Measurements from ENCODE around the gene RTL1.

DNA sequence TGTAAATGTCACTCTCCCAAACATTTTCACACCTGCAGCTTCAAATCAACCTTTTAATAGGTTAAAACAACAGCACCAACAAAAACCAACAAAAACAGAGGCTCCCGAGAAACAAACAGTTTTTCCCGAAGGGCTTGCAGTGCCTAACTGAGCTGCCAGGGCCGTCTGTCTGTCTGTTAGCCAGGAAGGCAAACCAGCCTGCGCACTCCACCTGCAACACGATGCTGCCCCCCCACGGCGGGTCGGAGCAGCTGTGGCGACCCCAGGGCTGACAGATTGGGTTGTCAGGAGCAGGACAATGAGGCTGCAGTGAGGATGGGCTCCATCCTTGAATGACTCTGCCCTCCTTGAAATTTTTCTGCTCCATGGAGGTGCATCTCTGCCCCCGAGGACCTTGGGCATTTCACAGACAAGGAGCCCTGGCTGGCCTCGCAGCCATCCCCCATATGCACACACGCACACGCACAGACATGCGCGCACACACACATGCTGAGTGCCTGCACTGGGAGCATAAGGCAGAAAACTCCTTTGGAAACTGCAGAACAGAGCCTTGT lies 2.6 kb downstream of the RTL1 start:
- TF ChIP-seq POLR2AphosphoS5 (IDR thresholded peaks at IDR 0.05), result no peak
- TF ChIP-seq EP300 (IDR thresholded peaks at IDR 0.05), result no peak
- TF ChIP-seq, protein P1, sequence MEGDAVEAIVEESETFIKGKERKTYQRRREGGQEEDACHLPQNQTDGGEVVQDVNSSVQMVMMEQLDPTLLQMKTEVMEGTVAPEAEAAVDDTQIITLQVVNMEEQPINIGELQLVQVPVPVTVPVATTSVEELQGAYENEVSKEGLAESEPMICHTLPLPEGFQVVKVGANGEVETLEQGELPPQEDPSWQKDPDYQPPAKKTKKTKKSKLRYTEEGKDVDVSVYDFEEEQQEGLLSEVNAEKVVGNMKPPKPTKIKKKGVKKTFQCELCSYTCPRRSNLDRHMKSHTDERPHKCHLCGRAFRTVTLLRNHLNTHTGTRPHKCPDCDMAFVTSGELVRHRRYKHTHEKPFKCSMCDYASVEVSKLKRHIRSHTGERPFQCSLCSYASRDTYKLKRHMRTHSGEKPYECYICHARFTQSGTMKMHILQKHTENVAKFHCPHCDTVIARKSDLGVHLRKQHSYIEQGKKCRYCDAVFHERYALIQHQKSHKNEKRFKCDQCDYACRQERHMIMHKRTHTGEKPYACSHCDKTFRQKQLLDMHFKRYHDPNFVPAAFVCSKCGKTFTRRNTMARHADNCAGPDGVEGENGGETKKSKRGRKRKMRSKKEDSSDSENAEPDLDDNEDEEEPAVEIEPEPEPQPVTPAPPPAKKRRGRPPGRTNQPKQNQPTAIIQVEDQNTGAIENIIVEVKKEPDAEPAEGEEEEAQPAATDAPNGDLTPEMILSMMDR (IDR thresholded peaks at IDR 0.05), result no peak
- TF ChIP-seq POLR2A (IDR thresholded peaks at IDR 0.05; ENCODE audit: low read depth), result no peak

All from esophagus muscularis mucosa (tissue), 4 donors.